Measurements from ENCODE around the gene CTNND2.
"Not testable (repeated sequence)": the region's sequence is repeated elsewhere in the genome, so short reads cannot be mapped to it uniquely, and the experiment has no call there.

Gene CTNND2

GRCh38 chr5:11869203-11869602 is 35.0 kb downstream of the CTNND2 start:
- DNase-seq: no peak

DNA sequence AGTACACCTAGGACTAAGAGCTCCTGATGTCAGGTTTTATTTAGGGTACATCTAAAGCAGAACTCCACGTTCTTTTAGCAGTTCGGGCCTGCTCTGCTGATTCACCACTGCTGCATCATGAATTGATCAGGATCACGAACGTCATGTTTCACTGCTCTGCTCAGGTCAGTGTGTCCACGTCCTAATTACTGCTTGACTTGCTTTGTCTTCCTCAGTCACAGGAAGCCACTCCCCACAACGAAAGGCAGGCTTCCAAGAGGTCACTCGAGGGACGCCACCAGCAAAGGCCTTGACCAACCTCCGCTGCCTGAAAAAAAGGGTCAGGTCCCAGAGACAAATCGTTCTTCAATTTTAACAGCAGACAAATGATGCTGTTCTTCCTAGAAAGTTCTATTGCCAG is 40.3 kb downstream of the CTNND2 start:
- DNase-seq: no peak

DNA sequence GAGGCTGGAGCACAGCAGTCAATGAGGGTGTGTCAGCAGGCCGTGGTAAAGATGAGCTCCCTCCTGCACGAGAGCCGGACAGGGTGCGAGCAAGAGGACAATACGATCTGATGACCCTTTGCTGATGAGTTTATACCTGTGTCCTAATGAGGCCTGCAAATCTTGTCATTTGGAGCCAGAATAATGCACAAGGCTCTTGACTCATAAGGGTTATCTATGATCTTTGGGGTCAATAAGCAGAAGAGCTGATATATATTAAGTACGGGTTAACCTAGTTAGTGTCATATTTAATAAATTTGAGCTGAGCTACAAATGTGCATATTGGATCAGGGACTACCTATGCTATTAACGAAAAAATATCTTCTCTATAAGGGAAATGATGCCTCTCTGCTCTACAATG is 46.9 kb downstream of the CTNND2 start:
- no peak for DNase-seq

DNA sequence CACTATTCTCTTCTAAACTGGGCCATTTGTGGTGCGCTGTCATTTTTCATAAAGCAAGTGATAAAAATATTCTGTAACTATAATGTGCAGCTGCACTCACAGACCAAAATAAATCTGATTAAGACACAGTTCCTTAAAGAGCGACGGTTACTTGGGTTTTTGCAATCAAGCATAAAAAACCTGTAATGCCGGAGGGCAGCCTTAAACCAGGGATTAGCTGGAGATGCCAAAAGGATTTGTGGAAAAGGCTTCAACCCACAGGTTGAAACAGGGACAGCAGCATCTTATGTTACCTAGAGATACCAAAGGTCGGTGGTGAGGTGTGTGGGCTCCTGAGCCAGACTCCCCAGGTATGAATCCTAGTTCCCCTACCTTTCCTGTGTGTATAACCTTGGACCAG is 49.3 kb downstream of the CTNND2 start:
- no peak for DNase-seq

GRCh38 chr5:11853796-11854195 is 50.5 kb downstream of the CTNND2 start:
- no peak for DNase-seq

GRCh38 chr5:11853140-11853539 is 51.1 kb downstream of the CTNND2 start:
- no peak for DNase-seq

GRCh38 chr5:11852717-11853087 is 51.5 kb downstream of the CTNND2 start:
- DNase-seq: no peak

DNA sequence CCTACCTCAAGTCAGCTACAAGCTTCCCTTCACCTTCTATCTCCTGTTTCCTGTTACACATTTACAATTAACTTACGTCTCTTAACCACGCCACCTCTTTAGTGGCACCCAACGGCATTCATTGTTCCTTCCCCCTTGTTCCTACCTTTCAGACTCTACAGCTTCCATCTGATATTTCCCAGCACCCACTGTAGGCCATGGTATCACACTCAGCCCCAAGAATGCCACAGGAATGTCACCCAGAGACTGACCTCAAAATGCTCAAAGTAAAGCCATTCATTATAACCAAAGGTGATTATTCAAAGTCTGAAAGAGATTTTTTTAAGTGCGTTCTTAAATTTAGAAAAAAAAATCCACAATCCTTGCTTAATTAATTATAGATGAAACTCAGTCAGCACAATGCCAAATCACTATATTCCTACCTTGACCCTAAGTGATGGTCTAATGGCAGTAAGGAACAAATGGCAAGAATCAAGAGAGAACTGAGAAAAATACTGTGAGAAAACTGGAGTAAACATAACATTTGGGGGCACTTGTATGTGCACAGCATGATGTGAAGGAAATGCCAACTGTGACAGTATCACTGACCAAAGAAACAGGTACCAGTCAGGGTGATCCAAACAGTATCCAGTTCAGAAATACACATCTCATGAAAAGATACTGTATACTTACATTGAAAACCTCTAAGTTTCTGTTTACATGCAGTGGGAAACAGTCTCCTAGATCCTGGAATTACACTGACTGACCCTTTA is 52.1 kb downstream of the CTNND2 start:
- DNase-seq: no peak

- DNase-seq: no peak
Observed at GRCh38 chr5:11851416-11851815, 52.8 kb downstream of the CTNND2 start.

DNA sequence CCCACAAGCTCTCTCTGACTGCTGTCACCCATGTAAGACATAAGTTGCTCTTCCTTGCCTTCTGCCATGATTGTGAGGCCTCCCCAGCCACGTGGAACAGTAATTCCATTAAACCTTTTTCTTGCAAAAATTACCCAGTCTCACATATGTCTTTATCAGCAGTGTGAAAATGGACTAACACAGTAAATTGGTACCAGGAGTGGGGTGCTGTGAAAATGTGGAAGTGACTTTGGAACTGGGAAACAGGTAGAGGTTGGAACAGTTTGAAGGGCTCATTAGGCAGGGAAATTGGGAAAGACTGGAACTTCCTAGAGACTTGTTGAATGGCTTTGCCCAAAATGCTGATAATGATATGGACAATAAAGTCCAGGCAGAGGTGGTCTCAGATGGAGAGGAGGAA is 75.7 kb downstream of the CTNND2 start:
- not testable (repeated sequence) for DNase-seq

DNA sequence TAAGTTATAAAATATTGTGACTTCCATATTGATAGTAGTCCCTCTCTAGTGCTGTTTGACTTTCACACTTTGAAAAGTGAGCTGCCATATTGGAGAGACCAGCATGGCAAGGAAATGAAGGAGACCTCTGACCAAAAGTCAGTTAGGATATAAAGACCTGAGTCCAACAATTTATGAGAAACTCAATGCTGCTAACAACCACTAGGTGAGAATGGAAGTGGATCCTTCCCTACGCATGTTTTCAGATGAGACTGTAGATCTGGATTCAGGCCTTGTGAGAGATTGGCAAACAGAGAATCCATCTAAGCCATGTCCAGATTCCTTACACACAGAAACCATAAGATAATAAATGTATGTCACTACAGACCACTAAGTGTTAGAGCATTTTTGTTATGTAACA is 81.6 kb downstream of the CTNND2 start:
- no peak for DNase-seq

DNA sequence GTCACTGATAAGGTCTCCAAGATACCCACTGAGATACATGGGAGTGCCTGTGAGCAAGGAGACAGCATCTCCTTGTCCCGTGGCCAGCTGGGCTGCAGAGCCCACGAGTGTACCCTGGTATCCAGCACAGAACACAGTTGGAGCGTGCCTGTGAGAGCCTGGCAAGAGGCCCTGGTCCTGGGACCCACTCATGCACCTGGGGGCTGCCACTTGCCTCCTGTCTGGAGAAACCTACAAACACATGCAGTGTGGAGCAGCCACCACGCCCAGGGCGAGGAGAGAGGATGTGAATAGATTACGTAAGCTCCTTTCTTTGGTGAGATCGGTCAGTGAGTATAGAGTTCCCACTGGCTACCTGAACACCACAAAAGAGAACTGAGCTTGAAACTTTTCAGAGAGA is 88.3 kb downstream of the CTNND2 start:
- DNase-seq: no peak

GRCh38 chr5:11815481-11815880 is 88.8 kb downstream of the CTNND2 start:
- DNase-seq: no peak

GRCh38 chr5:11814373-11814772 is 89.9 kb downstream of the CTNND2 start:
- DNase-seq: no peak

GRCh38 chr5:11809407-11809806 is 94.8 kb downstream of the CTNND2 start:
- no peak for DNase-seq

DNA sequence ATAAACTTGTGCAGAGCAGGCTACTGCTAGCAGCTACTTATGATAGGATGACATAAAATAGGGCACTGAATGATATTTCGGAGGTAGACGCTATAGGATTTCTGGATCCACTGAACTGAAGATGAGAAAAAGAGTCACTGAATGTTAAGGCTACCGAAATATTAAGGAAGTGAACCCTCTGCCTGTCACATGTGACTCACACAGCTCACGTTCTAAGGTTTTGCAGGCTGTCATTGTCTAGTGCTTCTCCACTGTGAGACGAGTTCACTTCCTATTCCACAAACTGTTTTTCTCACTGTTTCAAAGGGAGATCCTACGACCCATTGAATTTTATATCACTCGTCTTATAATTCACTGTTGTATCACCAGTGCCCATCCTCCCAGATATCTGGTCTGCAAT is 100.8 kb downstream of the CTNND2 start:
- DNase-seq: no peak

GRCh38 chr5:11801061-11801460 is 103.2 kb downstream of the CTNND2 start:
- no peak for DNase-seq

DNA sequence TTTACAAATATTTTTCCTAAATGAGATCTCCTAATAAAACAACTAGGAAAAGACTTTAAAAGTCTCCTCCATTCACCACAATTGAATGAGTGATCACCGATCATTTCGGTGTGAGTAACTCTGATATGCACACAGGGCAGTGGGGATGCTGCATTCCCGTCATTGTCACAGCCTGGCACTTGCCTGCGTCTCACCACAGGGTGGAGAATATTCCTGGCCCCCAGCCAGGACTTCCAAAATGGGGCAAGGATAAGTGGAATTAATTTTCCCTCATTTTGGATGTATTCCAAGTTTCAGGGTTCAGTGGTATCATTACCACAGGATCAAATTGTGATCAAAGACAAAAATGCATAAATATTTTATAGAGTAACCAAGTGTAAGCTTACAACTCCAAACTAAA is 107.1 kb downstream of the CTNND2 start:
- no peak for DNase-seq

DNA sequence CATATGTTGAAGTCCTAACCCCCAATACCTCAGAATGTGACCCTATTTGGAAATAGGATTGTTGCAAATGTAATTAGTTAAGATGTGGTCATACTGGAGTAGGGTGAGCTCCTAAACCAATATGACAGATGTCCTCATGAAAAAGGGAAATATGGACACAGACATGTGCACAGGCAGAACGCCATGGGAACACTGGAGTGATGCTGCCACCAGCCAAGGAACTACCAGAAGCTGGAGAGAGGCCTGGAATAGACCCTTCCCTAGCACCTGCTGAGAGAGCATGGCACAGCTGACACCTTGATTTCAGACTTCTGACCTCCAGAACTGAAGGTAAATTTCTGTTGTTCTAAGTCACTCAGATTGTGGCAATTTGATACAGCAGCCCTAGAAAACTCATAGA is 110.8 kb downstream of the CTNND2 start:
- no peak for DNase-seq

DNA sequence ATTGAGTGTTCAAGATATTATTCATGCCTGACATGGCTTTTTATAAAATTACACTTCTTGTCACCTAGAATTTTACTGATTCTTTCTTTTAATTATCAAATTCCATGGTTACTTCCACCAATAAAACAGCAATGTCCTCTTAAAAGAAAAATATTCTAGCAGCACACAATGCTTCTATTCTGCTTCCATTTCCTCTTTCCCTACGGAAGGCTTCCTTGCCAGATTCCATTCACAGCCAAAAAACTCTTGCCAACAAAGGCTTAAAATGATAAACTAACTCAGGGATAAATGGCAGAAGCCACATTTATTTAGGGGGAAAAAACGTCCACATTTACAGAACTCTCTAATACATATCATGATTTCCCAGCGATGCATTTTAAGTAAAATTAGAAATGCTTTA is 111.6 kb downstream of the CTNND2 start:
- DNase-seq: no peak

- DNase-seq: no peak
Observed at GRCh38 chr5:11791792-11792191, 112.5 kb downstream of the CTNND2 start.

DNA sequence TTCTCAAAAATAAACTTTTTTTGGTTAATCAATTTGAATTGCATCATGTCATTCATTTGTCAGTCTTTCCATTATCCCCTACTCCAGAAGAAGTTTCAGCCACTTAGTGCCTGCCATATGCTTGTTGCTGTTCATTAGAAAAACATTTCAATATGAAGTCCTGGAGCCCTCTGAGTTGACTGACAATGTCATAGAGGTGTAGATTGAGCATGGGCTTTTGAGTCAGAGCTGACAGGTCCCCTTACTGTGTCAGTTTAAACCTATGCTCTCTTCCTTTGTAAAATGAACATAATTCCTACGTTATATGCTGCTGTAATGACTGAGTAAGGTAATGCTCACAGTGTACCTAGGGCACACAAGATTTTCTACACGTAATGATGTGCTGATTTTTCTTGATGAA is 114.0 kb downstream of the CTNND2 start:
- DNase-seq: no peak

DNA sequence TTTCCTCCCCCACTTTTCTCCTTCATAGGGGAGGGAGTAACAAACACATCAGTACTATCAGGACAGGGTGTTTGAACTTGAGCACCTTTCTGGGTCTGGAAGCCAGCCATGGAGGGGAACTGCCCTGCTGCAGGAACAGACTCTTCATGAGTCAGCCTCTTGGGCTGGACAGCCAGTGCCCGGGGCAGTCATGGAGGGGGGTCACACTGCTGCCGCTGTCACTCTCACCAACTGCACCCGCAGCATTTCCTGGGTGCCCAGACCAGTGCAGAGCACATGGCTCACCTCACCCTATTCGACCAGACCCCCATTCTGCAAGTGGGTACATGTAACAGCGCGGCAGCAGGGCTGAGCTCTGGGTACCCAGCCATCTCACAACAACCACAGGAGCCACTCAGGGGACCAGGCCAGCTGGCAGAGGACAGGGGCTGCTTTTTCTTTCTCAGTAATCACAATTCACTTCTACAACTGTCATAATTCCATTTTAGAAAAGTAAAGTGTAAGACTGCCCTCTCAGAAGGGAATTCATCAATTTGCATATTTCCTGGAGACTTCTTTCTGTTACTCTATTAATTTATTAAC is 118.4 kb downstream of the CTNND2 start:
- DNase-seq: no peak

DNA sequence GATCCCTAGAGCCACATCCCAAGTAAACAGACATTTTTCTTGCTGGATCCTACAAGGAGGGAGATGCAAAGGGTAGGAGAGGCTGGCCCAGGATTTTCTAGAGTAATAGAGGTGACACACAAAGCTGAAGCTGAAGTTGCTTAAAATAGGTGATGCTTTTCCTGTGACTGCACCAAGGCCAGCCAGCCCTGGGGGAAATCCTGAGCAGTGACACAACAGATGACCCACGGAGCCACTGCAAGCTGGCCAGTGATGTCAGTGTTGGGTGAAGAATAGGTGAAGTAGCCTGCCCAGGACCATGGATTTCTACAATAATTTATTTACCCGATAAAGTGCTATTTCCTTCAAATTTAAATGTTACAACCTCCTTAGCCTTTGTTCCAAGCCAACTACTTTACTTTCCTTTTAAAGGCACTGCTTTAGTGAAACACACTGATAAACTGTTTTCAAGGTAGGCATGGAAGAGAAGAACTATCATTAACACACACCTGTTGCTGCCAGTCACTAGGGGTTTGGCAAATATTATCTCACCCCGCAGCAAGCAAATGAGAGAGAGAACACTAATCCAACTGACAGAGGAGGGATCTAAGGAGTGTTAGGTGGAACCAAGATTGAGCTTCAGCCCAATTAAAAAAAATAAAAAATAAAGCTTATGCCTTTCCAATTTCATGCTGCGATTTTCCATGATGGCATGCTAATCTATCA is 123.5 kb downstream of the CTNND2 start:
- DNase-seq: no peak

Measured in T-helper 2 cell (primary cell).